ENCODE data around the gene TASOR2.

TASOR2 gene, protein sequence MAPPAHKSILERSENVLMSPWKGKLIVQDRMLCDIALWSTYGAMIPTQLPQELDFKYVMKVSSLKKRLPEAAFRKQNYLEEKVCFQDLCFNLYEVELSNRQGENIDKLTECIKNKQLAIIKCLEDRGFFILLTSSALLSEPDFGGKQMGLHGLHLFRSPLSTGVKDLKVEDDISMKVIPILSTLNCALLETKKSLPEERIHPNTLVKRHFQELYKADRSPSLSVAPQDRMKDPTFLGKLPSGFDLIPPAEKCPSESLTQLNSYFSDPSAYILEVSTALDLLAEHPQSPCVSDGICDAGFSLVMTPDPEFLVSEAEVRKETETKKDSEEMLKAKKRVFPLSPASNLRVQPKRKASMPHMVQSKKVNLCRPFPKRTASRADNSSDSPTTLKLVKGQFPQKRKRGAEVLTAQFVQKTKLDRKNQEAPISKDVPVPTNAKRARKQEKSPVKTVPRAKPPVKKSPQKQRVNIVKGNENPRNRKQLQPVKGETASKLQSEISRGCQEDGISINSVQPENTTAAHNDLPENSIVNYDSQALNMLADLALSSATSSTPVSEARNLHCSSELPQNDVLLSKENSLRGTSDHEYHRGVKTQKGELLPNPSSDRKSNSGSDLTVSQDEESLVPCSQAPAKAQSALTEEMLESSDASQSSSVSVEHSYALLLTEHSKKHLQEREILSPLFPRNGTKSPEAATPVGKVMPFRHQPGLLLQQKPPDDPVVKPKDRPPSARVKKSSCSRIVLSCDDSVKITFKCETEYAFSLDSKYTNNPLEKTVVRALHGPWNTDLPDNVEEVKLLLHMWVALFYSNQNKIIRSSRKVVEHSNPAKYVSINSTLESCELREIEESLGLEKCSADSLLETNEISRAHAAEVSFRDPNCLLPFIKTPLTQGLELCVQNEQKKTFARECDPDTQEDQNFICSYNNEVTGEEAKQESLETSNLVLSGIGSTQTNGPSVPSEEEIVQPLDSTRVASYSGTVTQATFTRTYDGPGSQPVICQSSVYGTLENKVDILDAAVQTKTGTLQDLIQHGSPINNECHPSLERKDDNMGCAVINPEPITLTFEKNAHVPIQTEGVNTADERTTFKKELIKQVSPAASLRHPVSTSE (N-terminal part only)

GRCh38 chr10:5684318-5684970 is at the start of gene TASOR2:
Gene TASOR2 (plus strand): TSS chr10:5684838. CDS start chr10:5720643, 35,805 bp downstream.
- DNase-seq, result peak; percentile 98

DNA sequence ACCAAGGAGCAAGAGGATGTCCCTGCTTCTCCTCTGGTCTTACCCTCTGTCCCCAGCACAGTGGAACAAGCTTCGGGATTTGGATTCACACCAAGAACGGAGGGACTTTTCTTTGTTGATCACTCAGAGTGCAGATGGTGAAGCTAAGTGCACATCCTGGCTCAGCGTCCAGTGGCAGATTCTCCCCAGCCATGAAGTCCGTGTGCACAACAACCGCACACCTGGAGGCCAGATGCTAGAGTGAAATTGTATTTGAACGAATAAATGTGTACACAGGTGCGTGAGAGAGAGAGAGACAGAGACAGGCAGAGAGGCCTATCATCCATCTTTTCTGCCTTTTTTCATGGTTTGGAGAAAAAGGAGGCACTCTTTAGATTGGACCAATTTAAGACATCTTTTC is 49.7 kb upstream of the TASOR2 start:
- no peak for DNase-seq

- DNase-seq, result no peak
Observed at GRCh38 chr10:5638494-5638893, 46.1 kb upstream of the TASOR2 start.

DNA sequence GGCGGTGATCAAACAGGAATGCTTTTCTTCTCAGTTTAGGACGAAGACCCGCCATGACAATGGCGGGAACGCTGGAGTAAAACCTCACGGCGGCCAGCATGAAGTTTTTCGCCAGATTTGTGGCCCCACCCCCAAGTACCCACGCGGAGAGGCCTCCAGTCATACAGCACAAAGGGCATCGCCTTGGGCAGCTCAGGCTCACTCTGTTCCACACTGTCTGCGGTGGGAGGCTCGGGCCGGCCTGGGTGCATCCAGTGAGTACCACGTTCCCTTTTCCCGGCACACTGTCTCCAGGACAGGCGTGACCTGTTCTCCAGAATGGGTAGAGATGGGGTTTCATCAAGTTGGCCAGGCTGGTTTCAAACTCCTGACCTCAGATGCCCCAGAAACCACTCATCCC is 45.6 kb upstream of the TASOR2 start:
- no peak for DNase-seq

DNA sequence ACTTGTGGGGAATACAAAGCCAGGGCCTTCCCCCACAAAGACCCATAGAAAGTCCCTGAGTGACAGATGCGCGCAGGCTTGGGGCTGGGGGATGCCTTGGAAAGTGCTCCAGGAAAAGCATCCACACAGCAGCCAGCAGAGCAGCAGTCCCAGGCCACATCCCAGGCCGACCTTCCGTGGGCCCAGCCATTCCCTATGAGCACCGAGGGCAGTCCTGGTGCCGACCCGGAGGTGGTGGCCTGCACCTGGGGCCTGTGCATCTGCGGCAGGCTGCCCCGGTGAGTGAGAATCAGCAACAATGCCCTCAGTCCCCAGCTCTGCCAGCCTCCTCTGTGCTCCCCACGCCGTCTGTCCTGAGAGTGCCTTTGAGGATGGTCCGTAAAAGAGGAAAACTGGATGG is 44.6 kb upstream of the TASOR2 start:
- no peak for DNase-seq

GRCh38 chr10:5640501-5640900 is 44.1 kb upstream of the TASOR2 start:
- DNase-seq, result no peak

GRCh38 chr10:5641501-5641900 is 43.1 kb upstream of the TASOR2 start:
- DNase-seq, result no peak

GRCh38 chr10:5643346-5644067 is 41.1 kb upstream of the TASOR2 start:
- no peak for DNase-seq

- no peak for DNase-seq
Observed at GRCh38 chr10:5644930-5645329, 39.7 kb upstream of the TASOR2 start.

DNA sequence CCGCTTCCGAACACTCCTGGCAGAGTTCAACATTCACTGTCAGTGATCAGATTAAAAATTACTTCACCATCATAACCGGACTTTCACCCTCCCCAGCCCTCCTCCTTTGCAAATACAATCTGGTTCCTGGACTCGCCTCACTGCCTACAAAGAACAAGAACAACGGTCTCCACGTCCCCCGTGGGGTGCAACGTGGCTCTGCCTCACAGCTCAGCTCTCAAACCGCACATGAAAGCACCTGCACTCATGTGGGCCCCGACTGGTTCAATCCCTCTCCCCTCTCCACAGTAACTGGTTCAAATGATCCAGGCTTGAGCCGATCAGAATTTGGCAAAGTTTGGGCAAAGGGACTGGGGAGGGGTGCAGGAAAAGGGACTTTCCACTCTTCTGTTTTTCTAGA is 39.3 kb upstream of the TASOR2 start:
- DNase-seq, result no peak

DNA sequence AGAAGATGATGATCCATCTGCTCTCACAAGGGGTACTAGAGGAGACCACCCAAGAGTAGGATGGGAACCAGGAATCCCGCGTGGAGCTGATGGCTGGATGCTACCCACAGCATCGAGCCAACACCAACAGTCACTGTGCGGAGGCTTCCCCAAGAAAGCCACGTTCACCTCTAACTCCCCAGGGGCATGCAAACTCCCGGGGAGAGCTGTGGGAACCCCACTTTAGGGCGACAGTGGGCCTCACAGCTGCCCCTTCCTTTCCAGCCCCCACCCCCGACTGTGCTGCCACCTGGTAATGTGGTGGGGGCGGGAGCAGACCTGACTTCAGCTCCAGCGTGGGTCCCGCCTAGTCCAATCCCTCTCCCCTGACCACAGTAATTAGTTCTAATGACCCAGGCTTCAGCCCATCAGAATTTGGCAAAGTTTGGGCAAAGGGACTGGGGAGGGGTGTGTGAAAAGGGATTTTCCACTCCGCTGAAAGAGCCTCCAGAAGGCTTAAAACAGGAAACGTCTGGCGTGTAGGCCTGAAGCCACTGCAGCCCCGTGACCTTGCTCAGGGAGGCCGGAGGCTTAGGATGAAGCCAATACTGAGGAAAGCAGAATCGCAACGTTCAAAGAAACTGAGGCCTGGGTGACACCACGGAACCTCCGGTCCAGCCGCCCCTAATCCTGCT is 38.6 kb upstream of the TASOR2 start:
- no peak for DNase-seq

DNA sequence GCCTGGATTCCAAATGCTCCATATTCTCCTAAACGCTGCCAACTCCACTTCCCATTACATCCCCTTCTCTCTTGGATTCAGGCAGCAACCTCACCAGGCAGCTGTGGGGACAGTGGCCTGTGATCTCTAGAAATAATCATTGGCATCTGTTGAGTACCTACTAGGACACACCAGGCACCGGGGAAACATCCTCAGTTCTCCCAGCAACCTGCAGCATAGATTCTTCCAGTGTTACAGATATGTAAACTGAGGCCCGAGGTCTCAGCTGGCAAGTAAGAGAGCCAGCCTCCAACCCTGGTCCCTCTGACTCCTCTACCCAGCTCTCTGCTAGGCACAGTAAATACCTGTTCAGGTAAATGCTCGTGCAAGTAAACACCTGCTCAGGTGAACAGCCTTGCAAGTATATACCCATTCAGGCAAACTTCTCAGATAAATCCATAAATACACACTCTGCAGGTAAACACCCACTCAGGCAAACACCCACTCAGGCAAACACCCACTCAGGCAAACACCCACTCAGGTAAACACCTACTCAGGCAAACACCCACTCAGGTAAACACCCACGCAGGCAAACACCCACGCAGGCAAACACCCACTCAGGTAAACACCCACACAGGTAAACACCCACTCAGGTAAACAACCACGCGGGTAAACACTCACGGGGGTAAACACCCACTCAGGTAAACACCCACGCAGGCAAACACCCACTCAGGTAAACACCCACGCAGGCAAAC is 37.0 kb upstream of the TASOR2 start:
- no peak for DNase-seq

- no peak for DNase-seq
Observed at GRCh38 chr10:5648494-5649457, 35.9 kb upstream of the TASOR2 start.

GRCh38 chr10:5649746-5650145 is 34.9 kb upstream of the TASOR2 start:
- DNase-seq, result no peak

GRCh38 chr10:5650664-5651387 is 33.8 kb upstream of the TASOR2 start:
- DNase-seq, result no peak

GRCh38 chr10:5651388-5651764 is 33.3 kb upstream of the TASOR2 start:
- no peak for DNase-seq

DNA sequence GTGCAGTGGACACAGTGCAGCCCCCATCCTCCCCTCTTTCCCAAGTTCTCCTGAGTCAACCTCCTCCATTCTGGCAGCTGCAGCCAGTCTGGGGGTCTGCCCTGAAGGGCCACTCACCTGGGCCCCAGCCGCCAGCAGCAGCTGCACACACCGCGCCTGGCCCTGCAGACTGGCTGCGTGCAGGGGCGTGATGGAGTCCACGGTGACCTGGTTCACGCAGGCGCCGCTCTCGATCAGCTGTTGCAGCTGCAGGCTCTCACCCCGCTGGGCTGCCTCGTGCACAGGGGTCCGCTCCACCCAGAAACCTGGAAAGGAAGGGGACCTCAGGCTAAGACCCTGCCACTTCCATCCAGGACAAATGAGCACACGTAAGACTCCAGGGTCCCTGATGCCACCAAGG is 31.9 kb upstream of the TASOR2 start:
- no peak for DNase-seq

- no peak for DNase-seq
Observed at GRCh38 chr10:5654218-5654755, 30.4 kb upstream of the TASOR2 start.

- DNase-seq, result no peak
Observed at GRCh38 chr10:5655121-5655520, 29.5 kb upstream of the TASOR2 start.
